ENCODE data around the gene TEX29. TPM values are rescaled to one million over a fixed set of nuclear protein-coding genes. Genes with fewer than 3 reads are reported as not detected.

TEX29 gene
- total and polyA plus RNA-seq, 8 donors: 0.23 to 3.8 (median 1.3) TPM; not detected in 4

DNA sequence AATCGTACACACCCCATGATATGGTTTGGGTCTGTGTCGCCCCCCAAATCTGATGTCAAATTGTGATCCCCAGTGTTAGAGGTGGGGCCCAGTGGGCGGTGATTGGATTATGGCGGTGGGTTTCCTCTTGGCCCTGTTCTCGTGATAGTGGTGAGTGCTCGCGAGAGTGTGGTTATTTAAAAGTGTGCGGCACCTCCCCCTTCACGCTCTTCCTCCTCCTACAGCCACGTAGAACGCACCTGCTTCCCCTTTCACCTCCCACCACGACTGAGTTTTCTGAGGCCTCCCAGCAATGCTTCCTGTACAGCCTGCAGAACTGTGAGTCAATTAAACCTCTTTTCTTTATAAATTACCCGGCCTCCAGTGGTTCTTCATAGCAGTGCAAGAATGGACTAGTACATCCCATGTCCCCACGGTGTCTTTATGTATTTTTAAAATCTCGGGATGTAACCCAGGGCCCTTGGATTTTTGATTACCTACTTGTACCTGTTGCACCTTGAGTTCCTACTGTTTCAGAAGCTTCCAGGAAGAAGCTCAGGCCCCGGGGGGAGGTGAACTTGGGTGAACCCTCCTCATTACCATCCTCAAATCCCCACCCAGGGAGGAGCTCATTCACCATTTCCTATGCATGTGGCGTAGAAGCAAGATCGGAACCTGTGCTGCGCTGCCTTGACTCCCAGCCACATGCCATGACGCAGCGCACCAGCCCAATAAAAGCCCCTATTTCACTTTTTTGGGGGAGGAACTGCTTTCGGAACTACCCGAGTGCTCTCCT, 52.4 kb downstream of the TEX29 start:
- Histone ChIP-seq H3K36me3 (no peaks in the 10 kb centered on the region), H3K27ac (no peak overlapping the region), H3K27me3 (no peaks in the 10 kb centered on the region), H3K4me3 (no peak overlapping the region), H3K9me3 (no peaks in the 10 kb centered on the region), H3K4me1 (no peaks in the 10 kb centered on the region)
- intact Hi-C loops (cut with DNase I): no loop called here
- 72 to 85% methylated on average over 23 of the region's 23 CpGs for whole genome bisulfite sequencing, 2 donors
- TF ChIP-seq, protein P1, sequence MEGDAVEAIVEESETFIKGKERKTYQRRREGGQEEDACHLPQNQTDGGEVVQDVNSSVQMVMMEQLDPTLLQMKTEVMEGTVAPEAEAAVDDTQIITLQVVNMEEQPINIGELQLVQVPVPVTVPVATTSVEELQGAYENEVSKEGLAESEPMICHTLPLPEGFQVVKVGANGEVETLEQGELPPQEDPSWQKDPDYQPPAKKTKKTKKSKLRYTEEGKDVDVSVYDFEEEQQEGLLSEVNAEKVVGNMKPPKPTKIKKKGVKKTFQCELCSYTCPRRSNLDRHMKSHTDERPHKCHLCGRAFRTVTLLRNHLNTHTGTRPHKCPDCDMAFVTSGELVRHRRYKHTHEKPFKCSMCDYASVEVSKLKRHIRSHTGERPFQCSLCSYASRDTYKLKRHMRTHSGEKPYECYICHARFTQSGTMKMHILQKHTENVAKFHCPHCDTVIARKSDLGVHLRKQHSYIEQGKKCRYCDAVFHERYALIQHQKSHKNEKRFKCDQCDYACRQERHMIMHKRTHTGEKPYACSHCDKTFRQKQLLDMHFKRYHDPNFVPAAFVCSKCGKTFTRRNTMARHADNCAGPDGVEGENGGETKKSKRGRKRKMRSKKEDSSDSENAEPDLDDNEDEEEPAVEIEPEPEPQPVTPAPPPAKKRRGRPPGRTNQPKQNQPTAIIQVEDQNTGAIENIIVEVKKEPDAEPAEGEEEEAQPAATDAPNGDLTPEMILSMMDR (IDR thresholded peaks at IDR 0.05): no peak
- no peak for ATAC-seq
- no peak for DNase-seq
- FAIRE-seq: no peak

DNA sequence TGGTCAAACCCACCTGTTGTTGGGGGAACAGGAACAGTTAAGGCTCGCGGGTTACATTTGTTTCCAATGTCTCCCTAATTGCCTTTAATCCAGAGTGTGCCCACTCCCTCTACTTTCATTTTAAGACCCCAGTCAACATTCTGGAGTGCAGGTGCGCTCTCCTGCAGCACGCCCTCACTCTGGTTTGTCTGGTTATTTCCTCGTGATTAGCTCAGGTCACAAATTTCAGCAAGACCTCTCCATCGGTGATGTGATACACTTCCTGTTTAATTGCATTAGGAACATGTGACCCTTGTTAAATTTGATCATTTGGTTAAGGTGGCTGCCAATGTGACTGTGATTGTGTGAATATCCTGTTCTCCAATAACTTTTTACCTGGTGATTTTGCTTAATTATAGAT, 53.0 kb downstream of the TEX29 start:
- no peak for FAIRE-seq
- TF ChIP-seq, protein P1 (IDR thresholded peaks at IDR 0.05): no peak
- Histone ChIP-seq H3K4me3 (no peak overlapping the region), H3K27me3 (peaks cover 0 to 3% (median 0%) of the 10 kb centered on the region in 4 donors), H3K27ac (no peak overlapping the region), H3K4me1 (no peaks in the 10 kb centered on the region), H3K36me3 (no peaks in the 10 kb centered on the region), H3K9me3 (no peaks in the 10 kb centered on the region)
- no peak for DNase-seq
- intact Hi-C loops (cut with DNase I): no loop called here
- ATAC-seq: no peak
- 75 to 81% methylated on average over 6 of the region's 6 CpGs for WGBS, 2 donors

DNA sequence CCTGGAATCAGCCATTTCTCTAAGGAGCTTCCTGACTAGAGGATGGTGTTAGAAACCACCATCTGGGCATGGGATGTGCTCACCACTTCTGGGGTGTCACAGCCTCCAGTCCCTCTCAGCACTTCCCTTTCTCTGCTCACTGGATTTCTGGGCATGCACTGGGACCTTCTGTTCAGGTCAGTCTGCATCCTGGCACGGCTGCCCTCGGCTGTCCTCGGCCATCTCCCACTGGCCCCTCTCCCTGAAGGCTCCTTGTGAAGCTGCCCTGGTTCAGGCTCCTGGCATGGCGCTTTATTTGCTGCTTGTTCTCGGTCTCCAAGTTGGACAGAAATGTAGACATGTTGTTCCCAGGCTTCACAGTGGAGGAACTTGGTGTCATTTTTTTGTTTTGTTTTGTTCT, 60.0 kb downstream of the TEX29 start:
- no peak for DNase-seq
- H3K27ac ChIP-seq: no peak overlapping the region
- no peak overlapping the region for H3K4me3 ChIP-seq
- intact Hi-C loops (cut with DNase I): no loop called here
- H3K9me3 ChIP-seq: no peaks in the 10 kb centered on the region
- H3K36me3 ChIP-seq: no peaks in the 10 kb centered on the region
- 65 to 81% methylated on average over 5 of the region's 5 CpGs for WGBS, 2 donors
- TF ChIP-seq, protein P1 (IDR thresholded peaks at IDR 0.05): no peak
- no peaks in the 10 kb centered on the region for H3K4me1 ChIP-seq
- H3K27me3 ChIP-seq: peaks cover 0 to 3% (median 0%) of the 10 kb centered on the region in 4 donors
- FAIRE-seq: no peak
- ATAC-seq: no peak

DNA sequence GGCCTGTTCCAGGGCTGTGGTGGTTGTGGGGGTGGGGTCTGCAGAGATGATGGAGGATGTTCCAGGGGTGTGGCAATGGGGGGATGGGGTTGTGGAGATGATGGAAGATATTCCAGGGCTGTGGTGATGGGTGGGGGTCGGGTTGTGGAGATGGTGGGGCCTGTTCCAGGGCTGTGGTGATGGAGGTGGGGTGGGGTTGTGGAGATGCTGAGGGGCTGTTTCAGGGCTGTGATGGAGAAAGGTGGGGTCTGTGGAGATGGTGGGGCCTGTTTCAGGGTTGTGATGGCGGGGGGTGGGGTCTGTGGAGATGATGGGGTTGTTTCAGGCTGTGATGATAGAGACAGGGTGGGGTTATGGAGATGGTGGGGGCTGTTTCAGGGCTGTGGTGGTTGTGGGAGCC, 62.0 kb downstream of the TEX29 start:
- intact Hi-C loops (cut with DNase I): no loop called here
- no peaks in the 10 kb centered on the region for H3K9me3 ChIP-seq
- no peak overlapping the region for H3K4me3 ChIP-seq
- H3K36me3 ChIP-seq: no peaks in the 10 kb centered on the region
- WGBS, 2 donors: 12 to 26% methylated on average over 2 of the region's 2 CpGs
- H3K4me1 ChIP-seq: no peaks in the 10 kb centered on the region
- DNase-seq: no peak
- H3K27me3 ChIP-seq: peaks cover 0 to 3% (median 0%) of the 10 kb centered on the region in 4 donors
- FAIRE-seq: no peak
- no peak for ATAC-seq
- no peak overlapping the region for H3K27ac ChIP-seq
- TF ChIP-seq, protein P1 (IDR thresholded peaks at IDR 0.05): no peak

DNA sequence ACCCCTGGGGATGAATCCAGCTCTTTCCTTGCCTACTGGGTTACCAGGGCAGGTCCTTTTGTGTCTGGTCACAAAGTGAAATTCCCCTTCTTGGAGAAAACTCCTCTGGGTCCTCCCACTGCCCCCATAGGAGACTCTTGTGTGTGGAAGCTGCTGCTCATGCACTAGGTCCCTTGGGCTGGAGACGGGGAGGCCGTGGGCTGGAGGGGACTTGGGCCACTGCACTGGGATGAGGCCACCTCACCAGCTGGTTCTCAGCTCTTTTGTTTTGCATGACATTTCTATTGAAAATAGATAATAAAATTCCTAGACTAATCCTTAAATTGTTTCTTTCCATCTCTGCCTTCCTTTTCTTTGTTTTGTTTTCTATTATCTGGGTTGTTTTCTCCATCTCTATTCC, 62.4 kb downstream of the TEX29 start:
- no peak overlapping the region for H3K4me3 ChIP-seq
- H3K9me3 ChIP-seq: no peaks in the 10 kb centered on the region
- TF ChIP-seq, protein P1 (IDR thresholded peaks at IDR 0.05): no peak
- ATAC-seq (no peak), DNase-seq (no peak), FAIRE-seq (no peak)
- H3K36me3 ChIP-seq: no peaks in the 10 kb centered on the region
- 34 to 42% methylated on average over 2 of the region's 2 CpGs for WGBS, 2 donors
- H3K4me1 ChIP-seq: no peaks in the 10 kb centered on the region
- H3K27me3 ChIP-seq: peaks cover 0 to 3% (median 0%) of the 10 kb centered on the region in 4 donors
- no peak overlapping the region for H3K27ac ChIP-seq
- intact Hi-C loops (cut with DNase I): no loop called here
